ENCODE data around the gene CCDC47.

Gene CCDC47, protein sequence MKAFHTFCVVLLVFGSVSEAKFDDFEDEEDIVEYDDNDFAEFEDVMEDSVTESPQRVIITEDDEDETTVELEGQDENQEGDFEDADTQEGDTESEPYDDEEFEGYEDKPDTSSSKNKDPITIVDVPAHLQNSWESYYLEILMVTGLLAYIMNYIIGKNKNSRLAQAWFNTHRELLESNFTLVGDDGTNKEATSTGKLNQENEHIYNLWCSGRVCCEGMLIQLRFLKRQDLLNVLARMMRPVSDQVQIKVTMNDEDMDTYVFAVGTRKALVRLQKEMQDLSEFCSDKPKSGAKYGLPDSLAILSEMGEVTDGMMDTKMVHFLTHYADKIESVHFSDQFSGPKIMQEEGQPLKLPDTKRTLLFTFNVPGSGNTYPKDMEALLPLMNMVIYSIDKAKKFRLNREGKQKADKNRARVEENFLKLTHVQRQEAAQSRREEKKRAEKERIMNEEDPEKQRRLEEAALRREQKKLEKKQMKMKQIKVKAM

DNA sequence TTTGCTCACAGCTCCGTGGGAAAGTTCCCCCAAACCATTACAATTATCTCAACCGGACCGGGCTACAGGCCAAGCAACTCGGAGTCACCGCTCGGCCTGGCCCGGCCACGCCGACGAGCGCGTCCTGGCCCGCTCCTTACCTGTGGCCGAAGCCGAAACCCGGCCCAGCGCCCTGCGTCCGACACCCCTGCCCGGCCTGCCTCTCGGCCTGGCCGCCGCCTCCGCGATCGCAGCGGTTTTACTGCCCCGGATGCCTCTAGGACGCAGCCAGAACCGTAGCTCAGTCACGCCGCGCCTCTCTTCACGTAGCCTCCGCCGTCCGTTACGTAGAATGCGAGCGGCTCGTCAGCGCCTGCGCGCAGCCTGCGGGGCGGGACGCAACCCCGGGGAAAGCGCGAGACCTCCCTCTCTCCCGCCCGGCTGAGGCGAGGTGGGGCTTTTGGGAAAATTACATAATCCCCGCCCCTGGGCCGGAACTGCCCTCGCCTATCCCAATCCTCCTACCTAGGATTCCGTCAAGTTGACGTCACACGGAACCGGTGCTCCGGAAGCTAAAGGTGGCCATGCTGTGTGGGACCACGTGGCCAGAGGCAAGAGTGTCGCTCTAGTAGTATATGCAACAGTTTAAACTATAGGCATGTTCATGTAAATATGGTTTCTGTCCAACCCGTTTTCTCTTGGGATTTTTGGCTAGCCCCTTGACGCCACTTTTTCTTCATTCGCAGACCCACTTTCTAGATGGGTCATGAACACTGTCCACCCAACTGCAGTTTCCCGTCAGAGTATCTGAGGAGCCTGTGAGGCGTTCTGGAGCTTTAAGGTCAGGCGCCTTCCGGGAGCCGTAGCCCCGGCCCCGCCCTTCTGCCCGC, at the start of gene CCDC47:
Gene CCDC47 (minus strand): TSS at position 326 of the 869 bp plus-strand sequence. CDS start 7,422 bp downstream, outside the sequence.
- TF ChIP-seq, protein P1, sequence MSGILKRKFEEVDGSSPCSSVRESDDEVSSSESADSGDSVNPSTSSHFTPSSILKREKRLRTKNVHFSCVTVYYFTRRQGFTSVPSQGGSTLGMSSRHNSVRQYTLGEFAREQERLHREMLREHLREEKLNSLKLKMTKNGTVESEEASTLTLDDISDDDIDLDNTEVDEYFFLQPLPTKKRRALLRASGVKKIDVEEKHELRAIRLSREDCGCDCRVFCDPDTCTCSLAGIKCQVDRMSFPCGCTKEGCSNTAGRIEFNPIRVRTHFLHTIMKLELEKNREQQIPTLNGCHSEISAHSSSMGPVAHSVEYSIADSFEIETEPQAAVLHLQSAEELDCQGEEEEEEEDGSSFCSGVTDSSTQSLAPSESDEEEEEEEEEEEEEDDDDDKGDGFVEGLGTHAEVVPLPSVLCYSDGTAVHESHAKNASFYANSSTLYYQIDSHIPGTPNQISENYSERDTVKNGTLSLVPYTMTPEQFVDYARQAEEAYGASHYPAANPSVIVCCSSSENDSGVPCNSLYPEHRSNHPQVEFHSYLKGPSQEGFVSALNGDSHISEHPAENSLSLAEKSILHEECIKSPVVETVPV (CRISPR knock-in tag; IDR thresholded peaks at IDR 0.05), result no peak
- TF ChIP-seq CSDC2 (CRISPR knock-in tag; IDR thresholded peaks at IDR 0.05), result peak; percentile 43; the same call in 1 of the 2 replicates
- TF ChIP-seq GLIS3 (CRISPR knock-in tag; IDR thresholded peaks at IDR 0.05), result no peak
- TF ChIP-seq TCF4 (CRISPR knock-in tag; IDR thresholded peaks at IDR 0.05; ENCODE audit: borderline replicate concordance), result no peak
- no peak for TF ChIP-seq SNAI2 (CRISPR knock-in tag; IDR thresholded peaks at IDR 0.05)
- TF ChIP-seq, protein P2, sequence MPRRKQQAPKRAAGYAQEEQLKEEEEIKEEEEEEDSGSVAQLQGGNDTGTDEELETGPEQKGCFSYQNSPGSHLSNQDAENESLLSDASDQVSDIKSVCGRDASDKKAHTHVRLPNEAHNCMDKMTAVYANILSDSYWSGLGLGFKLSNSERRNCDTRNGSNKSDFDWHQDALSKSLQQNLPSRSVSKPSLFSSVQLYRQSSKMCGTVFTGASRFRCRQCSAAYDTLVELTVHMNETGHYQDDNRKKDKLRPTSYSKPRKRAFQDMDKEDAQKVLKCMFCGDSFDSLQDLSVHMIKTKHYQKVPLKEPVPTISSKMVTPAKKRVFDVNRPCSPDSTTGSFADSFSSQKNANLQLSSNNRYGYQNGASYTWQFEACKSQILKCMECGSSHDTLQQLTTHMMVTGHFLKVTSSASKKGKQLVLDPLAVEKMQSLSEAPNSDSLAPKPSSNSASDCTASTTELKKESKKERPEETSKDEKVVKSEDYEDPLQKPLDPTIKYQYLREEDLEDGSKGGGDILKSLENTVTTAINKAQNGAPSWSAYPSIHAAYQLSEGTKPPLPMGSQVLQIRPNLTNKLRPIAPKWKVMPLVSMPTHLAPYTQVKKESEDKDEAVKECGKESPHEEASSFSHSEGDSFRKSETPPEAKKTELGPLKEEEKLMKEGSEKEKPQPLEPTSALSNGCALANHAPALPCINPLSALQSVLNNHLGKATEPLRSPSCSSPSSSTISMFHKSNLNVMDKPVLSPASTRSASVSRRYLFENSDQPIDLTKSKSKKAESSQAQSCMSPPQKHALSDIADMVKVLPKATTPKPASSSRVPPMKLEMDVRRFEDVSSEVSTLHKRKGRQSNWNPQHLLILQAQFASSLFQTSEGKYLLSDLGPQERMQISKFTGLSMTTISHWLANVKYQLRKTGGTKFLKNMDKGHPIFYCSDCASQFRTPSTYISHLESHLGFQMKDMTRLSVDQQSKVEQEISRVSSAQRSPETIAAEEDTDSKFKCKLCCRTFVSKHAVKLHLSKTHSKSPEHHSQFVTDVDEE (CRISPR knock-in tag; IDR thresholded peaks at IDR 0.05), result 0 out of 2 replicates have a peak, but pooled peaks have one; percentile 32
- TF ChIP-seq, protein P3, sequence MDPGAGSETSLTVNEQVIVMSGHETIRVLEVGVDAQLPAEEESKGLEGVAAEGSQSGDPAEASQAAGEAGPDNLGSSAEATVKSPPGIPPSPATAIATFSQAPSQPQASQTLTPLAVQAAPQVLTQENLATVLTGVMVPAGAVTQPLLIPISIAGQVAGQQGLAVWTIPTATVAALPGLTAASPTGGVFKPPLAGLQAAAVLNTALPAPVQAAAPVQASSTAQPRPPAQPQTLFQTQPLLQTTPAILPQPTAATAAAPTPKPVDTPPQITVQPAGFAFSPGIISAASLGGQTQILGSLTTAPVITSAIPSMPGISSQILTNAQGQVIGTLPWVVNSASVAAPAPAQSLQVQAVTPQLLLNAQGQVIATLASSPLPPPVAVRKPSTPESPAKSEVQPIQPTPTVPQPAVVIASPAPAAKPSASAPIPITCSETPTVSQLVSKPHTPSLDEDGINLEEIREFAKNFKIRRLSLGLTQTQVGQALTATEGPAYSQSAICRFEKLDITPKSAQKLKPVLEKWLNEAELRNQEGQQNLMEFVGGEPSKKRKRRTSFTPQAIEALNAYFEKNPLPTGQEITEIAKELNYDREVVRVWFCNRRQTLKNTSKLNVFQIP (CRISPR knock-in tag; IDR thresholded peaks at IDR 0.05; ENCODE audit: borderline replicate concordance, low read depth), result no peak
- ATAC-seq, result peak; percentile 89

DNA sequence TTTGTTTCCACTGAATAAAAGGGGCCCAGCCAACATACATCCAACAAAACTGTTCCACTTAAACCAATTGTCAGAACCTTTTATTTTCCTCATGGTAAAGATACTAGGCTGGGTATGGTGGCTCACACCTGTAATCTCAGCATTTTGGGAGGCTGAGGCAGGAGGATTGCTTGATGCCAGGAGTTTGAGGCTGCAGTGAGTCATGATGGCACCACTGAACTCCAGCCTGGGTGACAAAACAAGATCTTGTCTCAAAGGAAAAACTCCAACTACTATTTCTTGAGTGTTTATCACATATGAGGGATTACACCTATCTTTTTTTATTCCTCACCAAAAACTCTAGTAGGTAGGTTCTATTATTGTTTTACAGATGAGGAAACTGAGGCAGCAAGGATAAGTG, 49.1 kb upstream of the CCDC47 start:
- ATAC-seq, result no peak

DNA sequence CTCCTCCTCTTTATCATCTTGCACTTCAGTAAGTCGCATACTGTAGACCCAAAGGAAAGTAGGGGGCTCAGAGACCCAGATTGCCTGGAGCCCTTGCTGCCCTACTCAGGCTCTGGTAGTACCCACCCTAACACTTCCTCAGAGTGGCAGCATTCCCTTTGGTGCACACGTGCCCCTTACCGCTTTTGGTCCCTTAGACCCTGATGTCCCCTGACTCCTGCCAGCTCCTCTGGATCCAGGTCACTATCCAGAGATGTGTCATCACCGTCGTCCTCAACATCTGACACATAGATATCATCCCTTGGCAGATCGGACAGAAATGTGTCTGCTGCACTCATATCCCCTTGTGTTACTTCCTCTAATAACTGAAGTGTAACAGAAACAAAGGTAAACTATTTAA, 48.4 kb upstream of the CCDC47 start:
- TF ChIP-seq SNAI2 (CRISPR knock-in tag; IDR thresholded peaks at IDR 0.05), result no peak
- no peak for TF ChIP-seq ZNF70 (CRISPR knock-in tag; IDR thresholded peaks at IDR 0.05)
- no peak for TF ChIP-seq RARB (CRISPR knock-in tag; IDR thresholded peaks at IDR 0.05)
- no peak for ATAC-seq

More for the DNA sequence above, 49.1 kb upstream of the CCDC47 start:
- TF ChIP-seq ZFP3 (CRISPR knock-in tag; IDR thresholded peaks at IDR 0.05), result peak; percentile 86
- TF ChIP-seq TOX (CRISPR knock-in tag; IDR thresholded peaks at IDR 0.05; ENCODE audit: borderline replicate concordance), result 0 out of 2 replicates have a peak, but pooled peaks have one; percentile 9
- no peak for TF ChIP-seq BACH2 (CRISPR knock-in tag; IDR thresholded peaks at IDR 0.05; ENCODE audit: borderline replicate concordance)

DNA sequence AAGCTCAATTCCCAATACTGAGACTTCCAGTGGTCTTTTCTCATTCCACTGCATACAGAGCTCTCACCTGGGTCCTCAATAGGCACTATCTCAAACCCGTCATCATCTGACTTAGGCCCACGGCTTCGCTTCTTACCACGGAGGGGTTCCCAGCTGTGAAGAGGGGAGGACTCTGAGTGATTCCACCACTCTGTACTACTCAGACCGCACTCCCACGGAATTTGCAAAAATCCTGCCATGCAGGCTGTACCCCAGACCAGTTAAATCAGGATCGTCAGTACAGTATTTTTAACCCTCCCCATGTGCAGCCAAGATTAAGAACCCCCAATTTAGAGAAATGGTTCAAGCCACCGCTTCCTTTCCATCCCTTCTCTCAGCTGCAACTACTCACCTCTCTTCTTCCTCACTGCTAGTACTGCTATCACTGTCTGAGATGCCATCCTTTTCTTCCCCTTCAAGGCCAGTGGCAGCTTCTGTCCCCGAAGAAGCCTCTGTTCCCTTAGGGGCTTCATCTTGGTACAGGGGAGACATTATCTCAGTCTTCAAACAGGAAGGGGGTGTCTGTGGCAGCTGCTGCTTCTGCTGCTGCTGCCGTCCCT, 47.7 kb upstream of the CCDC47 start:
- TF ChIP-seq ARNTL (CRISPR knock-in tag; IDR thresholded peaks at IDR 0.05; ENCODE audit: borderline replicate concordance, low read depth) (no peak), ZNF565 (CRISPR knock-in tag; conservative IDR thresholded peaks at IDR 0.05; ENCODE audit: low read depth) (no peak), SNAI2 (CRISPR knock-in tag; IDR thresholded peaks at IDR 0.05) (no peak), GLIS3 (CRISPR knock-in tag; IDR thresholded peaks at IDR 0.05) (no peak)
- TF ChIP-seq, protein P4, sequence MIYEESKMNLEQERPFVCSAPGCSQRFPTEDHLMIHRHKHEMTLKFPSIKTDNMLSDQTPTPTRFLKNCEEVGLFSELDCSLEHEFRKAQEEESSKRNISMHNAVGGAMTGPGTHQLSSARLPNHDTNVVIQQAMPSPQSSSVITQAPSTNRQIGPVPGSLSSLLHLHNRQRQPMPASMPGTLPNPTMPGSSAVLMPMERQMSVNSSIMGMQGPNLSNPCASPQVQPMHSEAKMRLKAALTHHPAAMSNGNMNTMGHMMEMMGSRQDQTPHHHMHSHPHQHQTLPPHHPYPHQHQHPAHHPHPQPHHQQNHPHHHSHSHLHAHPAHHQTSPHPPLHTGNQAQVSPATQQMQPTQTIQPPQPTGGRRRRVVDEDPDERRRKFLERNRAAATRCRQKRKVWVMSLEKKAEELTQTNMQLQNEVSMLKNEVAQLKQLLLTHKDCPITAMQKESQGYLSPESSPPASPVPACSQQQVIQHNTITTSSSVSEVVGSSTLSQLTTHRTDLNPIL (CRISPR knock-in tag; IDR thresholded peaks at IDR 0.05; ENCODE audit: low read depth), result no peak
- ATAC-seq, result no peak; the same call in 2 of the 3 replicates
